Hepatocyte (in vitro differentiated cells): ENCODE measurements around the gene LACC1. TPM values are rescaled to one million over a fixed set of nuclear protein-coding genes. Genes with fewer than 3 reads are reported as not detected.

Experiments used
- DNase-seq: peaks from one replicate; pipeline ENCODE4 v3.0.0-alpha.2; 2016; ENCODE audit warnings: low spot score
- H2AFZ ChIP-seq: fragments of 200-600 bp; sonication (generic); 2 replicates; pipeline ENCODE4 v1.6.0; 2016; ENCODE audit warnings: antibody characterized with exemption, mild to moderate bottlenecking
- H3K27ac ChIP-seq: fragments of 200-600 bp; sonication (generic); 2 replicates; pipeline ENCODE4 v1.5.1; 2016; ENCODE audit warnings: mild to moderate bottlenecking
- H3K27me3 ChIP-seq: fragments of 200-600 bp; sonication (generic); 2 replicates; pipeline ENCODE4 v1.6.1; 2016
- H3K36me3 ChIP-seq: fragments of 200-600 bp; sonication (generic); replicated peaks from 2 replicates; pipeline ENCODE4 v1.5.1; 2016; ENCODE audit warnings: low read depth; ENCODE audit not compliant: insufficient read depth
- H3K4me1 ChIP-seq: fragments of 200-600 bp; sonication (generic); 2 replicates; pipeline ENCODE4 v1.5.1; 2016; ENCODE audit warnings: mild to moderate bottlenecking, moderate library complexity; ENCODE audit not compliant: insufficient read depth
- H3K4me2 ChIP-seq: fragments of 200-600 bp; sonication (generic); 2 replicates; pipeline ENCODE4 v1.6.0; 2016
- H3K4me3 ChIP-seq: fragments of 200-600 bp; sonication (generic); 2 replicates; pipeline ENCODE4 v1.5.1; 2016; ENCODE audit warnings: mild to moderate bottlenecking
- H3K79me2 ChIP-seq: fragments of 200-600 bp; sonication (generic); 2 replicates; pipeline ENCODE4 v1.6.0; 2017; ENCODE audit warnings: mild to moderate bottlenecking
- H3K9me2 ChIP-seq: fragments of 200-600 bp; sonication (generic); replicated peaks from 2 replicates; pipeline ENCODE4 v1.6.0; 2017; ENCODE audit warnings: mild to moderate bottlenecking; ENCODE audit not compliant: insufficient read depth
- H3K9me3 ChIP-seq: fragments of 200-600 bp; sonication (generic); 2 replicates; pipeline ENCODE4 v1.5.1; 2016; ENCODE audit warnings: low read depth, mild to moderate bottlenecking
- H4K20me1 ChIP-seq: fragments of 200-600 bp; sonication (generic); 2 replicates; pipeline ENCODE4 v1.6.0; 2016; ENCODE audit warnings: mild to moderate bottlenecking; ENCODE audit not compliant: insufficient read depth, poor library complexity, severe bottlenecking
- CTCF ChIP-seq: fragments of 200-600 bp; sonication (generic); IDR thresholded peaks from 2 replicates; pipeline ENCODE4 v1.5.1; 2016; ENCODE audit warnings: antibody characterized with exemption, mild to moderate bottlenecking; ENCODE audit not compliant: poor library complexity
- EZH2 ChIP-seq: fragments of 200-600 bp; sonication (generic); IDR thresholded peaks from 2 replicates; pipeline ENCODE4 v1.6.1; 2016; ENCODE audit warnings: antibody characterized with exemption, mild to moderate bottlenecking, borderline replicate concordance
- EZH2phosphoT487 ChIP-seq: fragments of 200-600 bp; sonication (generic); IDR thresholded peaks from one replicate; pipeline ENCODE4 v1.6.1; 2018; ENCODE audit warnings: antibody characterized with exemption, mild to moderate bottlenecking, low read depth, moderate library complexity; ENCODE audit not compliant: unreplicated experiment, severe bottlenecking
- whole genome bisulfite sequencing: methylation state at CpG from one replicate; pipeline ENCODE4 v1.1.6; 2016; ENCODE audit warnings: low lambda C conversion rate; ENCODE audit errors: missing lambda C conversion rate; 5-methylcytosine and 5-hydroxymethylcytosine counted together
- polyA plus RNA-seq: library from polyadenylated mRNA; unstranded; fragments of >200 nt; fragmentation: Nextera tagmentation; extraction: Ambion mirVana; gene quantifications from 2 replicates; pipeline ENCODE4 v1.2.1, GENCODE V29; 2016
- total RNA-seq: library from RNA; depleted of rRNA; stranded (reverse); fragments of >200 nt; gene quantifications from 2 replicates; pipeline ENCODE4 v1.2.3, GENCODE V29; 2014

The LACC1 gene
- total and polyA plus RNA-seq, 2 experiments from 2014 or later: 3.6 to 11.1 TPM

- Histone ChIP-seq H4K20me1 (no peaks in the 10 kb centered on the region), H3K9me3 (no peaks in the 10 kb centered on the region), H3K27me3 (no peaks in the 10 kb centered on the region), H2AFZ (no peak overlapping the region), H3K27ac (no peak overlapping the region), H3K4me1 (no peaks in the 10 kb centered on the region), H3K9me2 (no peaks in the 10 kb centered on the region), H3K4me2 (no peak overlapping the region), H3K36me3 (no peaks in the 10 kb centered on the region), H3K79me2 (no peaks in the 10 kb centered on the region), H3K4me3 (no peak overlapping the region)
- no peak for TF ChIP-seq EZH2
- peak; percentile 76 for TF ChIP-seq CTCF
- peak; percentile 73 for DNase-seq
- WGBS: 50% methylated on average over 2 of the region's 2 CpGs
Measured at GRCh38 chr13:43908156-43909126, 28.7 kb downstream of the LACC1 start.

- no peak overlapping the region for H3K4me3 ChIP-seq
- H3K4me2 ChIP-seq: no peak overlapping the region
- H3K27me3 ChIP-seq: no peaks in the 10 kb centered on the region
- H3K79me2 ChIP-seq: no peaks in the 10 kb centered on the region
- TF ChIP-seq CTCF: no peak
- TF ChIP-seq EZH2: no peak
- no peak for TF ChIP-seq EZH2phosphoT487
- H3K27ac ChIP-seq: no peak overlapping the region
- no peaks in the 10 kb centered on the region for H3K9me2 ChIP-seq
- no peaks in the 10 kb centered on the region for H3K4me1 ChIP-seq
- DNase-seq: no peak
- no peaks in the 10 kb centered on the region for H3K9me3 ChIP-seq
- H4K20me1 ChIP-seq: no peaks in the 10 kb centered on the region
- no peak overlapping the region for H2AFZ ChIP-seq
- no peaks in the 10 kb centered on the region for H3K36me3 ChIP-seq
Measured at GRCh38 chr13:43910856-43911255, 31.2 kb downstream of the LACC1 start.

- H3K27ac ChIP-seq: no peak overlapping the region
- no peaks in the 10 kb centered on the region for H4K20me1 ChIP-seq
- WGBS: 57% methylated on average over 2 of the region's 2 CpGs
- H3K4me1 ChIP-seq: no peaks in the 10 kb centered on the region
- no peaks in the 10 kb centered on the region for H3K79me2 ChIP-seq
- no peaks in the 10 kb centered on the region for H3K9me3 ChIP-seq
- H2AFZ ChIP-seq: no peak overlapping the region
- H3K4me3 ChIP-seq: no peak overlapping the region
- no peak for TF ChIP-seq CTCF
- TF ChIP-seq EZH2phosphoT487: no peak
- no peak overlapping the region for H3K4me2 ChIP-seq
- no peaks in the 10 kb centered on the region for H3K36me3 ChIP-seq
- H3K9me2 ChIP-seq: no peaks in the 10 kb centered on the region
- no peaks in the 10 kb centered on the region for H3K27me3 ChIP-seq
- DNase-seq: no peak
Measured at GRCh38 chr13:43911278-43911677, 31.6 kb downstream of the LACC1 start.
